GM04503 (cell line): ENCODE measurements around the gene MKLN1.

Source experiments
- DNase-seq: peaks from one replicate; pipeline ENCODE4 v3.0.0-alpha.2; 2012; ENCODE audit warnings: low read depth

The MKLN1 gene

DNA sequence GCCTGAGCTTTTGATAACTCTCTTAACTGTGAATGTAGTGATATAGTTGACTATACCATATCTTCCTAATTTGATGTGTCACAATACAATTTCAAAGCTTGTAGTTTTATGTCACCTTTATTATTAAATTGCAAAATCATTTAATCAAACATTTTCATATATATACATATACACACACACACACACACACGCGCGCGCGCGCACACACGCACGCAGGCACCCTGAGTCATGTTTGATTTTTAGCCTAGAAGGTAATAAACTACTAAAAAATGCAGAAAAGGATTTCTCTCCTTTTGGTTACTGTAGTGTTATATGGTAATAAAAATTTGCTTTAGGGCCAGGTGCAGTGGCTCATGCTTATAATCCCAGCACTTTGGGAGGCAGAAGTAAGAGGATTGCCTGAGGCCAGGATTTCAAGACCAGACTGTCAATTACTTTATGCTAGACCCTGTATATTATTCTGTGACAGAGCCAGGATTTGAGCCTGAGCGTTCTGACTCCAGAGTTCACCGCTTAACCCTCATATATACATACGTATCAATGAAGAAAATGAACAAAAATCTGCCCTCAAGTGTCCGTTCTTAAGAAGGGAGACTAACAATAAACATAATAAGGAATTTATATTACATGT, 139.2 kb downstream of the MKLN1 start:
- no peak for DNase-seq

DNA sequence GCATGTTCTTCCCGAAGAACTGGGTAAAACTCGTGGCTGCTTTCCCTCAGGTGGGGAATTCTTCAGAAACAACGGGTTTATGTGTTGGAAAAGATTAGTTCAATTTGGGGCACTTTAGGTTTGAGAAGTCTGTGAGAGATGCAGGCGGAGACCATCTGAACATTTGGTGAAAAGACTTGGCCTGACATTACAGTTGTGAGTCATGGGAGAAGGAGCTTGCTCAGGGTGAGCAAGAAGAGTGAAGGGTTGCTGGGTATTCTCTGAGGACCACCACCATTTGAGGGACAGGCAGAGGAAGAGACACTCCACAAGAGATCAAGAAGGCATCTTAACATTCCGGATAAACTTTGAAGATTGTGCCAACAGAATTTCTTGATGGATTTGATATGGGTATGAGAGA, 140.1 kb downstream of the MKLN1 start:
- no peak for DNase-seq

DNA sequence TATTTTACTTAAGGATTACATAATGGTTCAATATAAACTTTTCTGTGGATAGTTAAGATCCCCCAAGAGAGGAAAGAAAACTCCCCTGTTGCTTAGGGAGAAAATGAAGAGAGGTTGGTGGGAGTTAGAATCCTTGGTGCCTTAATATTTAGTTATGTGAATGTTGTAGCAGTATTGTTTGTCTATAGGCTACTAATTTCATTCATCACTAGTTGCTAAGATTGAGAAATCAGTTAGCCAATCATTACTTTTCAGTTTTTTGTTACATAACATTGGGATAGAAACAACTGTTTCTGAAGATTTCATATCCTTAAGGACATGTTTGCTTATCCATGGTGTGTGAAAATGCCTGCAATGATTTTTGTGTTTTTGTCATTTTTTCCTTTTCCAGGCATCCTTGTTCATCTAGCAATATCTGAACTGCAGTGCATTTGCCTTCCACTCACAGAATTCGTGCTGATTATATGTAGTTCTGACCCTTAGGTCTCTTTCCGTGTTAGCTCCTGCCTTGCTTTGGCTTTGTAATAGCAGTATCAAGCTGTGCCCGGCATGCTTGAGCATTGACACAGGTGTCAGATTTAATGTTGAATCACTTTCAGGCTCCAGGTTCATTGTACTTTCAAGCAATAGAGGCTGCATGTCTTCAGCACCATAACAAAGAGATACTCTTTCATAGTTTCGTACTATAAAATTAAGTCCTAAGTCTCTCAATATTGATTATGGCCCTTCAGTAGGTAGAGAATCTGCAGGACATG, 143.8 kb downstream of the MKLN1 start:
- no peak for DNase-seq

DNA sequence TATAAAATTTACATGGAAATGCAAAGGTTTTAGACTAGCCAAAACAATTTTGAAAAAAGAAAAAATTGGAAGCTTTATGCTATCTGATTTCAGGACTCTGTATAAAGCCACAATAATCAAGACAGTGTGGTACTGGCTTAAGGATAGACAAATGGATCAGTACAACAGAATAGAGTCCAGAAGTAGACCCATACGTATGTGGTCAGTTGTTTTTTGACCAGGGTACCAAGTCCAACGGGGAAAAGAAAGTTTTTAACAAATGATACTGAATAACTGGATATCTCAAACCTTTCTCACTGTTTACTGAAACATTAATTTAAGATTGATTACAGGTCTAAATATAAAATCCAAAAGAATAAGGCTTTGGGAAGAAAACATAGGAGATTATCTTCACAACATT, 149.1 kb downstream of the MKLN1 start:
- no peak for DNase-seq

DNA sequence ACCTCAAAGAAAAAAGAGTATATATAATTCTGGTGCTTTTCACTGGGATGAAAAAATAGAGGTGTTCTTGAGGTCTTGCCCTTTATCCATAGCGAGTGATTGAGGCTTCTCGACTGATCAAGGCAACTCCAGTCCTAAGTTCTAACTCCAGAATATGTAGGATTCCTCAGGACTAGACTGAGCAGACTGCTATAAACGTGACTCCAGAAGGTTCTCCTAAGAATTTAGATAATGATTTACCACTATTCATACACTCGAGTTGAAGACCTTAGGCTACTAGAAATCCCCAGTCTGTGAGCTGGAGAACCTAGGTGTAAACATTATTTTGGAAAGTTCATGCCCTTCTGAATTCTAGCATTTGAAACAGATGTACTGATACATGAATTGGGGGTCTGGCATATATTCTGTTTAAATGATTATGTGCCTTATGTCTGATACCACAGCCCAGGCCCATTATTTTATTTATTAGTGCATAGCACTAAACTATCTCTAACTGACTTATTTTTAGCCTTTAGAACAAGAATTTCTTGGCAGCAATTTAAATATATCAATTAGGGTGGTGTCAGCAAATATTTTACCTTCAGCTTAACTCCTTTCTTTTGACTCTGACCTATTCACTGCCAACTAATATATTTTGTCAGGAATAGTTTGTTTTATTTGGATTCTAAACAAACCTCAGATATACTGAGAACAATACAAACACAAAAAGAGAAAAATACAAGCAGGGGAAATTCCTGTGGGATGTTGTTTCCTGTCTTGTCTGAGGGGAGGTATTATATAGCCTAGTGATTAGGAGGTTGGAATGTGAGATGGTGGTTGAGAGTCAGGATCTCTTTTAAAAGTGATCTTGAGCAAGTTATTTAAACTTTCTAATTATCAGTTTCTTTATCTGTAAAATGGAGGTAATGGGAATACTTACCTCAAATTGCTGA, 153.0 kb downstream of the MKLN1 start:
- no peak for DNase-seq

DNA sequence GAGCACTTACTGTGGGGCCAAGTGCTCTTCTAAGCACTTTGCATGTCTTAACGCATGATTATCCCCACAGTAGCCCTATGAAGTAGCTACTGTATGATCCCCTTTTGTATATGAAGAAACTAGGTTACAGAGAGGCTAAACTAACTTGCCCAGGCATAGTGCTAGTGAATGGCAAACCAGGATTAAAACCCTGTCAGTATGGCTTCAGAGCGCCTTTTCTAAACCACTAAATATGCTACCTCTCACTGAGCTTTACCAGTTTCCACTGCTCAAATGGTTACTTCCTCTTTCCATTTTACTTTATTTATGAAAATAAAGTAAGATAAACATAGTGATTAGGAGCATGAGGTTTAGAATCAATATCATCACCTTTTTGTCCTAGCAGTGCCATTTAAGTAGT, 155.1 kb downstream of the MKLN1 start:
- DNase-seq, result no peak

DNA sequence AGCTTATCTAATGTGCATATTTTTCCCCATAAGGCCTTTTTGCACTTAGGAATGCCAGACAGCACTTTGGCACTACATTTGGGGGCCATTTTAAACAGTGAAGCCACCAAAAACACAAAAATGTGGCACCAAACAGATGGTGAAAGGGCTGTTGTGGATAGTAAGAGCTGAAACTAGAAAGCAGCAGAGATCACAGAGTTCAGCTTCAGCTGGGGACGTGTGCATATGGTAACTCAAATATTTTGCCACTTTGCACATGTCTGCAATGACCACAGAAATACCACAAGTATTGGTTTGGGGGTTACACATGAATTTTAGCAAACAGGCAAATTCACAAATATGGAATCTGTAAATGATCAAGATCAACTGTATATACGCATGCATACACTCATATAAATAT, 155.9 kb downstream of the MKLN1 start:
- DNase-seq, result no peak

DNA sequence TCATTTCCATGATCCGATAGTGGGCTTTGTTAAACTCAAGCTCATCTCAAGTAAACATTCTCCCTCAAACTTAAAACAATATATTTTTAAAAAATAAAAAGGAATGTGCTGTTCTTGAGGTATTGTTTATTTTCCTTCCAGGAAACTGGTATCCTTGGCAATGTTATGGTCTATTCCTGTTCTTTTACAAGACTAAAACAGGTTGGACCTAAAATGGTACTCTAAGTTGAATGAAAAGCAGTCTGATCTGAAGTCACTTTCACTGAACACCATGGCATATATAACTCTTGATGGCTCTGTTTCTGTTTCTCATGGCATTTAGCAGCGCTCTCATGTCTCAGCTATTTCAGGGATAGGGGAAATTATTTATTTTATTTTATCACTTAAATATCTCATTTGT, 158.7 kb downstream of the MKLN1 start:
- no peak for DNase-seq

DNA sequence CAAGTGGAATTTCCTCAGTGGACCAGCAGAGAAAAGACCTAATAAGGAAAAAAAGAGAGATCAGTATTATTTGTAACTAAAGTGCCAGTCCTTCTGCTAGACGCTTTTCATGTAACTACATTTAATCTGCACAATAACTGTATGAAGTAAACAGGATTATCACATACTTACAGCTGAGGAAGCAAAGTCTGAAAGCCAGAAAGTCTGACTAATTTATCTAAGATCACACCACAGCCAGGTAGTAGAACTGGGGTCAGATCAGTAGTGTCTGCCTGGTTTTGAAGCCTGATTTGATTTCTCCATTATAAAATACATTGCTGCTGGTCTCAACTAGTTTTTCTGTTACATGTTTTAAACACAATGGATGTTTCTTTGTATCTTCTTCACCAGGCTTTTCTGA, 159.5 kb downstream of the MKLN1 start:
- no peak for DNase-seq

DNA sequence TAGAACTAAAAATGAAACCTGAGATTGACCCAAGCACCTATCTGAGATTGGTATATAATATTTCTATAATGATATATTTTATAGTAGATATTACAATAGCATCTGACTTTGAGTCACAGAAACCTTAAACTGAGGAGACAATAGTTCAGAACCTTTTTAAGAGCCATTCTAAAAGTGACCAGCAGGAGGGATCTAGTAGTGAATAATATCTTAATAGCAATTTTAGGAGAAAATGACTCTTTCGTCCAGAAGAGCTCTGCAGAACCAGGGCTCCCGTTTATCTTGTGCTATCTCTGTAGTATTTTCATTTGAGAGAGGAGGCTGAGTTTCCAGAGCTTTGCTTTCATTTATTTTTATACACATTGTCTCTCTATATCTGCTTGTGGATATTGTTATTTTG, 160.7 kb downstream of the MKLN1 start:
- DNase-seq, result no peak

DNA sequence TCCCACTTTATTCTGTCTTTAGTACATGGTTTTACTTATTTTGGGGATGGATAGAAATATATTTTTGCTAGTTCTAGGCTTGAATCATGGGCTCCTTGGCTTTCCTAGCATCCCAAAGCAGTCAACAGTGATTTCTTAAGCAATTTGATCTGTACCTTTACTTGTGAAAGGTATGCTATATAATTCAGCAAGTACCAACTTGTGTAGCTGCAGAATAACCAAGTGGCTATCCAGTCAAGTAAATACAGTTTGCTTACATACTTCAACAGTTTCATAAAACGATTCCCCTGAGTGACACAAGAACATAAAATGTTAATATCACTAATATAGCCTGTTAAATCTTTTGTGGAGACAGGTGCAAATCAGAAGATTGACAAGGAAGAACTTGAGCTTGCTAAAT, 161.5 kb downstream of the MKLN1 start:
- DNase-seq, result no peak

DNA sequence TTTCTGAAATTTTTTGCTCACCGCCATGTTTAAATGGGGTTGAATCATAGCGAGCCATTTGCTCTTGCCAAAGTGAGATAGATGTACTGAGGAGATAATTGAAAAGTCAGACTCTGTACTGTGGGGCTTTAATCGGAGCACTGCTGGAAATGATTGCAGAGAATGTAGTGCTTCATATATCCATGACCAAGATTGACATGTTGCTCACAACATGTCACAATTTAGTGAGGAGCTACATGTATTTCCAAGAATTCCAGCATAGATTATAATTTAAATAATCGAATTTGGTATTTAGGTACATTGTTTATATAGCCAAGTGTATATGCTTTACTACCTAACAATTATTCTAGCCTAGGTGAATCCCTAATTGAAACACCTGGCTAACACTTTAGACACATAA, 162.2 kb downstream of the MKLN1 start:
- DNase-seq, result no peak

DNA sequence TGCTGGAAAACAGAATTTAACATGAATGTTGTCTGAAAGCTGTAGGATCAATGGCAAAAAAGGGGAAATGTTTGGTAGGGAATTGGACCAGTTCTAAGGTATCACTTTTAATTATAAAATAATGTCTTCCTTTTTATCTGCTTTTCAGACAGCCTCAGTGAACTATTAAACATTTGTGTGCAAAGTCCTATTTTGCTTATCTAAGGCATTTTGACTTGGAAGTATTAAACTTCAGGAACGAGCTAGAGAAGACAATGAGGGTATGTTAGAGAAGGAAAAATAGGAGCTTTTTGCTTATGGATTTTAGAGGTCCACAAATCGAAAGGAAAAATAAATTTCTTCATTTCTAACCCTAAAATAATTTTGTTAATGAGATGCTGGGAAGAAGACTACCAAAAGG, 165.4 kb downstream of the MKLN1 start:
- DNase-seq, result no peak

DNA sequence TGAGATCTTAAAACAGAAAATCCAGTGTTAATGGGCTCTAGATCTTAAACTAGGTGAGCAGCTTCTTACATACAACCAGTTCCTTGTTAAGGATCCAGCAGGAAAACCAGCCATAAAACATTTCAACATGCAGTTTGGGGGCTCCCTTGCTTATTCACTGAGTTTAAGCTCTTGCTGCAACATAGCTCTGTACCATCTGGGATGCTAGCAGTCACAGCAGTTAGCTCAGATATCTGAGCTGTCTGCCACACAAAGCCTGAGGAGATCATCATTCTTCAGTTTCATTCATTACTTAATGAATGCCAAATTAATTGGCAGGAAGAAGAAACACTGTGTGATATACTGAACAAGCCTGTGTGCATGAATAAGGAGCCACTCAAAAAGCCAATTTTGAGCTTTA, 165.9 kb downstream of the MKLN1 start:
- DNase-seq, result no peak

DNA sequence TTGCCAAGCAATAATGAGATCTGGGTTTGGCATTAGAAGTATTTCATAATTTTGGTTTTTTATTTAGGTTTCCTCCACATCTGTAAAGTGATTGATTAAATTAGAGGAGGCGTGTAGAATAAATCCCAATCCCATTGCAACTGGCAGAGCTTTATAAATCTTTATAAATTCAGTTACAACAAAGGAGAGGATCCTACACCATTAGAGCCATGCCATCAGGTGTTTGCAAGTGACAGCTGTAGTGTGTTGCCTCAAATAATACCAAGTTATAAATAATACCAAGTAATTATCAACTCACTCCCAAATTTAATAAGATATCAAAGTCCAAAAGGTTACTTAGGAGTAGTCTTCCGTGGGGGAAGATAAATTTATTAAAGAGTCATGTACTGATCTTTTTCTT, 166.5 kb downstream of the MKLN1 start:
- DNase-seq, result no peak

DNA sequence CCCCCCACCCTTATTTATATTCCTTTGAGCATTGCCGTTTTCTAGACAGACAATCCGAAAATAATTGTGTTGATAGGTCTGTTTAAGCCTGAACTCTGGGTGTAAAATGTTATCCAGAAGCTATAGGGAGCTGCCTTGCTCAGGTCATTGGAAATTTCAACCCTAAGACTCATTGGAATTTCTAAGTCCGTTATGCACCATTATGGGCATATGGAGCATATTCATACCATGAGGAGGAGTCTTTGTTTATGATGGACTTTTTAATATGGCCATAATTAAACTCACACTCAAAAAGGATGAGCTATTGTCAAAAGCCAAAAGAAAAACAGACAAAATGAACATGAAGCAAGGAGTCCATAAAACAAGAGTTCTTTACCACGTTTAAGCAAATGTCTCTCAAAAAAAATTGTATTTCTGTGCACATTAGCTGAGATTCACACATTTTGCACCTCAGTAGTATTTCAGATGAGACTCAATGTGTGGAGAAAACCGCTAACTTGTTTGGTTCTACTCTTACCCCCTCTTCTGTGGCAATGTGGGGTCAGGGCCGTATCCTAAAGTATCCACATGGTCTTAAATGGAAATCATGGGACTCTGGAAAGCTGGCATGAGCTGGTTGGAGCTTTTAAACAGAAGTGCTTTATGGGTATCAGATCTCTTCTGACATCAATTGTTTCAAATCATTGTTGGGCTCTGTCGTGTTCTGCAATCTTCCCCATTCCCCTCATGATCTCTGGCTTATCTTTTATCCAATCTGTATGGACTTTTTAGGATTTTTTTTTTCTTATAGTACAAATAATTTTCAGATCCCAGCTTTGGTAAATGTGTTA, 168.2 kb downstream of the MKLN1 start:
- DNase-seq, result no peak

DNA sequence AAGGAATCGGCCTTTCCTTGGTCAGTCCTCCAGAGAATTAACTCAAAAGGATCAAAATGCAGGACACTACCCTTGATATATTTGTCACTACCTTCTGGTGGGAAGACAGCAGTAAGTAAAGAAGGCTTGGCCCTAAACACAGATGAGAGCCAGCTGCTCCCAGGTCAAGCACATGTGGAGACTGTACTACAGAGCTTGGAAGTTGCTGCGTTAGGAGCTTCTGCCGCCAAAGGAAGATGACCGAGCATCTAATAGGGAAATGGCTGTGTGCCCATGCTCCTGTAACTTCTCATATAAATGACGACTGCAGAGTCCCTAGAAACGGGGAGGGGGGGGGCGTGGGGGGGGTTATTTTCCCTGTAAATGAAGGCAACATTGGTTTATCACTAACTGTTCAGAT, 169.8 kb downstream of the MKLN1 start:
- no peak for DNase-seq

DNA sequence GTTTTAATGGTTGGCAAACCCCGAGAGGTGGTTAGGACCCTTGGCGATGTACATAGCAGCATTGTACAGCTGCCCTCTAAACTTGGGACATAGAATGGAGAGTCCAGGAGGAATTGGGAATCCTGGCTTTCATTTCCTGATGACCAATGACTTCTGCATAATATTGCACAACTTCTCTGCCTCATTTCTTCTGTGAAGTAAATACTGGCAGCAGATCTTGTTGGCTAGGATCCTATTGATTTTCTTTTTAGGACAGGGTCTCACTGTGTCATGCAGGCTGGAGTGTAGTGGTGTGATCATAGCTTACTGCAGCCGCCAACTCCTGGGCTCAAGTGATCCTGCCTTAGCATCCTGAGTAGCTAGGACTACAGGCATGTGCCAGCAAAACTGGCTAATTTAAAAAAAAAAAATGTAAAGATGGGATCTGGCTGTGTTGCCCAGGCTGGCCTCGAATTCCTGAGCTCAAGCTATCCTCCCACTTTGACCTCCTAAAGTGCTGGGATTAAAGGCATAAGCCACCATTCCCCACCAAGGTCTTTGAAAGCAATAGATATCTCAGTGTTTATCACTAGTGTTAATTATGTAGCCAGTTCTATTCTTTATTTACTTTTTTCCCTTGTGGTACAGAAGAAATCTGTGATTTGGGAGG, 170.7 kb downstream of the MKLN1 start:
- DNase-seq, result peak; percentile 45

DNA sequence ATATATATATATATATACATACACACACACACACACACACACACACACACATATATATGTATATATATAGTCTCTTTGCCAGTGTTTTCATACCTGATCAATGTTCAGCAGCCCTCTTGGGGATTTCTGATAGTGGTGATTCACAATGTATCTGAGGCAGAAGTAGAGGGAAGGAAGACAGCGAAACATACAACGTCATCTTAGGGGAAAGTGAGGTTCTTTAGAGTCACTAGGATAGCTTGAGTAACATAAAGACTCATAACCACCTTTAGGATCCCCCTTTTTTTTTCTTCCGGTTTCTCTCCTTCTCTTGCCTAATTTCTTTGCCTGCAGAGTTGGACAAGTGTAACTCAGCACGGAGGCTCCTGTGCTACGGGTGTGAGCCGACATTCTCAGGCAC, 172.1 kb downstream of the MKLN1 start:
- DNase-seq, result no peak

DNA sequence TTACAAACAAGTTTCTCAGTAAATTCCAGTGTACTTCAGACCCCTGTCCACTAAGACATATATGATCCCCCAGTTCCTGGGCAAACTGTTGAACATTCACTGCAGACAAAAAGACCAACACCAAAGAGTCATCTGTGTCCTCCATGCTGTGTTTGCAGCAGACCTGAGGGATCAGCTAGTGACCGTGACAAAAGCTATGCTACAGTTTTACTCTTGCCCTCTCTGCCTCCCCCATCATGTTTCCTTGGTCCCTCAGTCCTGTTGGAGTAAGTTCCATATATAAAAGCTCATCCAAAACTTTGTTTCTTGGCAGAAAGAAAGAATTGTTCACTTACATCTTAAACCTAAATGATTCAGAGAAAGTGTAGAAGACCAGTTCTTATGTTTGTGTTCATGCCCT, 172.7 kb downstream of the MKLN1 start:
- DNase-seq, result no peak

DNA sequence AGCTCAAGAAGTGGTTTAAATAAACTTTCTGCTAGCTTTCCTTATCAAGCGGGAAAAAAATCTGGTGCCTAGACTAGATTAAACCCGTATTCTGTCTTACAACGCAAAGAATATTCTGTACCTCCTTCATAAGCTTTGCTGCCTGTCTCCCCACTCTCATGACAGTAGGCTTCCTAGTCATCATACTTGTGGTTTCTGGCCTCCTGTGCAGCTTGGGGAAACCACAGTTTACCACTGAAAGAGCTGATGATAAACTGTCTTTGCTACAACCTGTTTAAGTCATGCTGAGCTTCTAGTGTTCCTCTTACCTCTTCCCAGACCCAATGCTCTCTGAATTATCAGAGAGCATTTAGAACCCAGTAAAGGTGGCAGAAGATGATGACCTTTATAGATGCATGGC, 173.7 kb downstream of the MKLN1 start:
- no peak for DNase-seq
